H1 (cell line): ENCODE data around the gene DLEC1. TPM values are rescaled to one million over a fixed set of nuclear protein-coding genes. Genes with fewer than 3 reads are reported as not detected.

Experiments
- CTCF ChIA-PET: fragments of 300-600 bp; sonication (Branson Sonifier 250); formaldehyde crosslinking; loops from one replicate; lab custom pipeline; 2021; ENCODE audit not compliant: partially characterized antibody; lab: Charles Lee
- POLR2A ChIA-PET: fragments of 300-600 bp; sonication (Branson Sonifier 250); formaldehyde crosslinking; loops from one replicate; lab custom pipeline; 2021; ENCODE audit warnings: inconsistent platforms; ENCODE audit not compliant: partially characterized antibody; lab: Charles Lee
- DNase-seq, 2 experiments: peaks; one replicate each; pipeline versions ENCODE4 v3.0.0 to v3.0.0-alpha.2; 2010 to 2022; ENCODE audit warnings: low spot score in 2 of 2, low read depth in 1 of 2, mixed read lengths in 1 of 2
- FAIRE-seq: peaks from 2 replicates; lab custom pipeline; 2011; peaks lifted over from hg19 to GRCh38; lab: Jason Lieb, UNC
- H2AFZ ChIP-seq: 2 replicates; pipeline ENCODE4 v1.8.1; 2012; ENCODE audit warnings: low read length, inconsistent platforms
- H2AK5ac ChIP-seq: 2 replicates; pipeline ENCODE4 v1.6.1; 2013; ENCODE audit warnings: low read depth, low read length
- H2BK120ac ChIP-seq: replicated peaks from 2 replicates; pipeline ENCODE3; 2013; ENCODE audit warnings: low read depth, low read length, inconsistent platforms
- H2BK12ac ChIP-seq: 2 replicates; pipeline ENCODE4 v1.6.1; 2013; ENCODE audit warnings: low read depth, low read length
- H2BK15ac ChIP-seq: 2 replicates; pipeline ENCODE4 v1.6.1; 2013; ENCODE audit warnings: low read length
- H2BK20ac ChIP-seq: 2 replicates; pipeline ENCODE4 v1.6.1; 2013; ENCODE audit warnings: low read length
- H2BK5ac ChIP-seq: 2 replicates; pipeline ENCODE4 v1.6.1; 2013; ENCODE audit warnings: low read depth, low read length
- H3K14ac ChIP-seq: 2 replicates; pipeline ENCODE4 v1.6.1; 2013; ENCODE audit warnings: inconsistent platforms; ENCODE audit not compliant: insufficient read length
- H3K18ac ChIP-seq: 2 replicates; pipeline ENCODE4 v1.6.1; 2013; ENCODE audit warnings: low read length; ENCODE audit errors: extremely low read depth
- H3K23ac ChIP-seq: 2 replicates; pipeline ENCODE4 v1.6.1; 2013; ENCODE audit warnings: inconsistent platforms; ENCODE audit not compliant: insufficient read length
- H3K23me2 ChIP-seq: 2 replicates; pipeline ENCODE4 v1.6.1; 2013; ENCODE audit warnings: low read depth, low read length
- H3K27ac ChIP-seq: 2 replicates; pipeline ENCODE4 v1.6.1; 2011; ENCODE audit warnings: low read depth, low read length, inconsistent platforms
- H3K27me3 ChIP-seq, 4 experiments: replicated peaks in 1 of 4; 1 replicate in 1 of 4; 2 replicates in 3 of 4; pipeline versions ENCODE4 v1.6.1 to v1.8.1; 2011 to 2013; ENCODE audit warnings: low read length in 3 of 4, mild to moderate bottlenecking in 3 of 4, inconsistent platforms in 2 of 4, mixed read lengths in 2 of 4, moderate library complexity in 1 of 4; ENCODE audit not compliant: control insufficient read depth in 3 of 4, insufficient read depth in 3 of 4; ENCODE audit errors: extremely low read depth in 1 of 4
- H3K36me3 ChIP-seq, 4 experiments: 2 replicates each; pipeline versions ENCODE4 v1.6.1 to v1.8.1; 2011 to 2013; ENCODE audit warnings: mild to moderate bottlenecking in 4 of 4, low read length in 3 of 4, moderate library complexity in 2 of 4, control low read depth in 1 of 4, inconsistent platforms in 1 of 4; ENCODE audit not compliant: insufficient read depth in 4 of 4, control insufficient read depth in 2 of 4
- H3K4ac ChIP-seq: replicated peaks from 2 replicates; pipeline ENCODE3; 2013; ENCODE audit warnings: low read length, low read depth, mixed read lengths, inconsistent platforms; ENCODE audit not compliant: insufficient read length
- H3K4me1 ChIP-seq, 4 experiments: replicated peaks in 1 of 4; 1 replicate in 1 of 4; 2 replicates in 3 of 4; pipeline versions ENCODE4 v1.6.1 to v1.8.1; 2011 to 2013; ENCODE audit warnings: low read length in 3 of 4, inconsistent platforms in 2 of 4, mixed read lengths in 1 of 4; ENCODE audit not compliant: insufficient read depth in 4 of 4, control insufficient read depth in 3 of 4
- H3K4me2 ChIP-seq, 2 experiments: 2 replicates each; pipeline versions ENCODE4 v1.6.1 to v1.8.1; 2011 to 2013; ENCODE audit warnings: low read depth in 2 of 2, low read length in 2 of 2, control low read depth in 1 of 2, inconsistent platforms in 1 of 2, mild to moderate bottlenecking in 1 of 2; ENCODE audit not compliant: insufficient read depth in 1 of 2
- H3K4me3 ChIP-seq, 4 experiments: fragments of 200-600, 300-600 bp in 1 of 4; sonication (generic), shearing (Covaris generic), sonication (Bioruptor Twin) in 1 of 4; 2 replicates each; pipeline versions ENCODE4 v1.5.1 to v1.8.1; 2011 to 2016; ENCODE audit warnings: low read length in 4 of 4, low read depth in 3 of 4, control low read depth in 2 of 4, inconsistent platforms in 2 of 4, mild to moderate bottlenecking in 2 of 4, mixed read lengths in 1 of 4, moderate library complexity in 1 of 4; ENCODE audit not compliant: insufficient read depth in 2 of 4; ENCODE audit errors: extremely low read depth in 1 of 4
- H3K56ac ChIP-seq: replicated peaks from 2 replicates; pipeline ENCODE3; 2013; ENCODE audit warnings: low read depth, mild to moderate bottlenecking, mixed read lengths, low read length, inconsistent platforms; ENCODE audit not compliant: insufficient read length
- H3K79me1 ChIP-seq: 2 replicates; pipeline ENCODE4 v1.6.1; 2013; ENCODE audit warnings: low read depth, low read length, control low read depth
- H3K79me2 ChIP-seq, 2 experiments: 2 replicates each; pipeline versions ENCODE4 v1.6.1 to v1.8.1; 2012 to 2013; ENCODE audit warnings: low read length in 2 of 2, mild to moderate bottlenecking in 2 of 2, inconsistent platforms in 1 of 2; ENCODE audit not compliant: insufficient read depth in 2 of 2, control insufficient read depth in 1 of 2
- H3K9ac ChIP-seq, 4 experiments: replicated peaks in 1 of 4; 1 replicate in 1 of 4; 2 replicates in 3 of 4; pipeline versions ENCODE4 v1.6.1 to v1.8.1; 2011 to 2013; ENCODE audit warnings: low read depth in 3 of 4, low read length in 3 of 4, control low read depth in 2 of 4, mild to moderate bottlenecking in 2 of 4, moderate library complexity in 2 of 4, inconsistent platforms in 1 of 4; ENCODE audit errors: extremely low read depth in 1 of 4
- H3K9me3 ChIP-seq, 2 experiments: 2 replicates each; pipeline versions ENCODE4 v1.6.1 to v1.8.1; 2012 to 2013; ENCODE audit warnings: mild to moderate bottlenecking in 2 of 2, moderate library complexity in 2 of 2, control low read depth in 1 of 2, inconsistent platforms in 1 of 2, low read depth in 1 of 2, low read length in 1 of 2, mixed read lengths in 1 of 2; ENCODE audit not compliant: insufficient read depth in 2 of 2
- H4K20me1 ChIP-seq, 2 experiments: replicated peaks in 1 of 2; 2 replicates each; pipeline versions ENCODE3 to v1.8.1; 2011 to 2013; ENCODE audit warnings: inconsistent platforms in 2 of 2, low read length in 2 of 2, mild to moderate bottlenecking in 1 of 2; ENCODE audit not compliant: insufficient read depth in 2 of 2, control insufficient read depth in 1 of 2
- H4K5ac ChIP-seq: 2 replicates; pipeline ENCODE4 v1.6.1; 2013; ENCODE audit warnings: low read length, low read depth, mixed read lengths, inconsistent platforms; ENCODE audit not compliant: insufficient read length
- H4K8ac ChIP-seq: 2 replicates; pipeline ENCODE4 v1.8.0; 2013; ENCODE audit warnings: mild to moderate bottlenecking, moderate library complexity, low read length, inconsistent platforms; ENCODE audit not compliant: insufficient read depth; ENCODE audit errors: extremely low read depth
- H4K91ac ChIP-seq: replicated peaks from 2 replicates; pipeline ENCODE3; 2013; ENCODE audit warnings: low read length, mixed read lengths, inconsistent platforms; ENCODE audit not compliant: insufficient read length
- BCL11A ChIP-seq, 2 experiments: IDR thresholded peaks; one replicate each; pipeline ENCODE4 v1.6.1; 2011; ENCODE audit warnings: low read depth in 2 of 2, low read length in 2 of 2, mild to moderate bottlenecking in 2 of 2
- FOSL1 ChIP-seq: IDR thresholded peaks from 2 replicates; pipeline ENCODE4 v1.6.1; 2011; ENCODE audit warnings: mild to moderate bottlenecking, low read depth, low read length, moderate library complexity; ENCODE audit not compliant: insufficient read depth
- HDAC6 ChIP-seq: IDR thresholded peaks from one replicate; pipeline ENCODE4 v1.7.1; 2012; ENCODE audit warnings: low read depth, mild to moderate bottlenecking, inconsistent platforms, low read length, moderate library complexity
- NANOG ChIP-seq: IDR thresholded peaks from 2 replicates; pipeline ENCODE4 v1.6.1; 2011; ENCODE audit warnings: low read length, low read depth, mild to moderate bottlenecking, inconsistent platforms; ENCODE audit not compliant: insufficient read depth, poor library complexity, severe bottlenecking
- POLR2AphosphoS5 ChIP-seq: IDR thresholded peaks from 2 replicates; pipeline ENCODE4 v1.6.1; 2011; ENCODE audit warnings: low read depth, low read length
- SIN3A ChIP-seq, 2 experiments: IDR thresholded peaks in 1 of 2; conservative IDR thresholded peaks in 1 of 2; 2 replicates each; pipeline ENCODE4 v1.6.1; 2011 to 2012; ENCODE audit warnings: low read length in 2 of 2, improper control_type of control experiment in 1 of 2, low read depth in 1 of 2, mild to moderate bottlenecking in 1 of 2
- SIRT6 ChIP-seq: IDR thresholded peaks from one replicate; pipeline ENCODE4 v1.7.1; 2012; ENCODE audit warnings: low read length, inconsistent platforms
- TCF12 ChIP-seq: IDR thresholded peaks from 2 replicates; pipeline ENCODE4 v1.6.1; 2011; ENCODE audit warnings: low read depth, mild to moderate bottlenecking, low read length
- ZNF274 ChIP-seq: IDR thresholded peaks from 2 replicates; pipeline ENCODE4 v1.7.0; 2012; ENCODE audit warnings: low read length, borderline replicate concordance; ENCODE audit errors: extremely low read depth
- WGBS, 2 experiments: shearing (Covaris generic) in 1 of 2; methylation state at CpG; one replicate each; pipeline versions ENCODE4 v1.1.6 to v1.1.7; 2013 to 2015; ENCODE audit warnings: low lambda C conversion rate in 2 of 2, mixed read lengths in 2 of 2, inconsistent platforms in 1 of 2, low coverage in 1 of 2, missing lambda C conversion rate in 1 of 2; ENCODE audit not compliant: insufficient replicate concordance in 2 of 2, insufficient coverage in 1 of 2, insufficient read length in 1 of 2; ENCODE audit errors: extremely low coverage in 1 of 2, missing lambda C conversion rate in 1 of 2; 5-methylcytosine and 5-hydroxymethylcytosine counted together
- polyA plus RNA-seq, 7 experiments: library from polyadenylated mRNA; depleted of rRNA in 3 of 7; stranded (reverse) in 5 of 7; unstranded in 2 of 7; fragments of >200 nt in 5 of 7; fragments of 200-250 nt in 2 of 7; gene quantifications; 1 replicate in 5 of 7; 2 replicates in 1 of 7; 4 replicates in 1 of 7; pipeline versions ENCODE4 v1.2.1 to v1.2.3, GENCODE V29; 2011 to 2013; ENCODE audit warnings: missing spikeins in 2 of 7, mixed read lengths in 2 of 7
- total RNA-seq: library from RNA; stranded (reverse); fragmentation: NEBNext Ultra II Directional; extraction: Animal tissue kit (Norgen Biotek cat#: 25700); gene quantifications from 2 replicates; pipeline ENCODE4 v1.2.1, GENCODE V29; 2021

The DLEC1 gene
- total and polyA plus RNA-seq, 2 of the 8 experiments (the other 6 are each of a cell fraction or from before 2014, with no cell fraction given), result 0.26 to 0.76 TPM

DNA sequence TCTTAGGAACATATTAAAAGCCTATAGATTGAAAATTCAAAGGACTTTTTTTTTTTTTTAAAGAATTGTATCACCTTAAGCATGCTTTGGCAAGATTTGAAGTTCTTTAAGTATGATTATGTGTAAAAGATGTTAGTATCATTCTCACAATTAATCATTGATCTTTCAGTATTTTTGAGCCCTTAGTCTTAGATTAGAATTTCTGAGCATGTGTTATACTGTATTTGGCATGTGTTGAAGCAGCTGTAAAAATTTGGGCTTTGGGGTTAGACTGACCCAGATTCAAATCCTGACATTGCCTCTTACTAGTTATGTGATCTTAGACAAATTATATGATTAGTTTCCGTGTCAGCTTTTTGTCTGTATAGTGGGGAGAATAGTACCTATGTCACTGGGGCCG, 132.6 kb downstream of the DLEC1 start:
- H4K91ac ChIP-seq, result no peak overlapping the region
- no peak for FAIRE-seq
- no peak overlapping the region for H3K4me3 ChIP-seq
- CTCF ChIA-PET, result interaction anchor here (0.6 to 2.0 kb wide), 4 partner anchors 8 to 828 kb away, joined by 3 to 5 read pairs (median 4); no protein-coding TSS in a partner anchor
- H3K79me1 ChIP-seq, result no peaks in the 10 kb centered on the region; the same call in 1 of the 2 replicates
- no peak overlapping the region for H3K18ac ChIP-seq
- H3K27me3 ChIP-seq, result no peaks in the 10 kb centered on the region
- H4K5ac ChIP-seq, result no peak overlapping the region
- H2BK20ac ChIP-seq, result no peak overlapping the region
- H4K20me1 ChIP-seq, result peaks cover 11 to 17% of the 10 kb centered on the region in 2 experiments
- H2AFZ ChIP-seq, result no peak overlapping the region
- no peak overlapping the region for H2BK12ac ChIP-seq
- no peak overlapping the region for H3K14ac ChIP-seq
- WGBS, 2 experiments, result 88% methylated on average over 2 of the region's 2 CpGs; no CpG with 5 or more reads in 1 of the 2 experiments
- H3K9ac ChIP-seq, result no peak overlapping the region
- H3K9me3 ChIP-seq, result no peaks in the 10 kb centered on the region
- TF ChIP-seq SIRT6, result no peak
- TF ChIP-seq SIN3A (conservative IDR thresholded peaks at IDR 0.05 in 1 of 2, IDR thresholded peaks at IDR 0.05 in 1 of 2; ENCODE audit: low read depth in 1 of 2, low read length in 2 of 2), result no peak
- no peak for TF ChIP-seq POLR2AphosphoS5
- no peak for TF ChIP-seq BCL11A (IDR thresholded peaks at IDR 0.05; ENCODE audit: low read depth in 2 of 2, low read length in 2 of 2)
- TF ChIP-seq TCF12, result no peak
- no peak for TF ChIP-seq HDAC6
- no peak for TF ChIP-seq FOSL1
- no peak for TF ChIP-seq ZNF274
- TF ChIP-seq NANOG, result no peak
- TF ChIP-seq, all 59 proteins: peak for 0
- no peak overlapping the region for H3K4me2 ChIP-seq
- no peak for DNase-seq
- H3K36me3 ChIP-seq, result no peaks in the 10 kb centered on the region
- no peak overlapping the region for H2BK5ac ChIP-seq
- peaks cover 0 to 9% (median 5%) of the 10 kb centered on the region in 4 experiments; a peak in 4 of 7 replicates for H3K4me1 ChIP-seq
- no peak overlapping the region for H2BK120ac ChIP-seq
- H3K56ac ChIP-seq, result no peak overlapping the region
- no peak overlapping the region for H3K4ac ChIP-seq
- no peak overlapping the region for H3K27ac ChIP-seq
- no peak overlapping the region for H2AK5ac ChIP-seq
- H4K8ac ChIP-seq, result no peak overlapping the region
- no peaks in the 10 kb centered on the region; the same call in 1 of the 2 replicates for H3K23me2 ChIP-seq
- no peak overlapping the region for H2BK15ac ChIP-seq
- peaks cover 18 to 97% of the 10 kb centered on the region in 2 experiments for H3K79me2 ChIP-seq
- no peak overlapping the region for H3K23ac ChIP-seq
- POLR2A ChIA-PET, result no interaction called here
